Stomach (tissue), 4 donors: Measurements from ENCODE around the gene EEFSEC.

Experiments used
- CTCF ChIP-seq, 7 experiments: fragments of 450-650 bp in 4 of 7; fragments of 200-600 bp in 3 of 7; sonication (generic) in 3 of 7; IDR thresholded peaks; one replicate each; pipeline ENCODE4 v1.5.1; 2016 to 2019; ENCODE audit warnings: antibody characterized with exemption in 7 of 7, control low read depth in 2 of 7, mild to moderate bottlenecking in 1 of 7
- EP300 ChIP-seq: sonication (generic); formaldehyde crosslinking; IDR thresholded peaks from one replicate; pipeline ENCODE4 v1.6.1; 2017; ENCODE audit warnings: antibody characterized with exemption
- POLR2A ChIP-seq, 4 donors: fragments of 450-650 bp; IDR thresholded peaks; one replicate each; pipeline ENCODE4 v1.6.1; 2016; ENCODE audit warnings: antibody characterized with exemption in 4 of 4, control low read depth in 2 of 4, mild to moderate bottlenecking in 1 of 4, moderate library complexity in 1 of 4
- POLR2AphosphoS5 ChIP-seq, 3 donors: sonication (generic); formaldehyde crosslinking; IDR thresholded peaks; one replicate each; pipeline ENCODE4 v1.6.1; 2016; ENCODE audit warnings: antibody characterized with exemption in 3 of 3

GRCh38 chr3:128432971-128433836 lies 279.9 kb downstream of the EEFSEC start:
- TF ChIP-seq CTCF (IDR thresholded peaks at IDR 0.05) (no peak), POLR2A (IDR thresholded peaks at IDR 0.05) (no peak), EP300 (no peak), POLR2AphosphoS5 (IDR thresholded peaks at IDR 0.05) (no peak)
